HEK293 (cell line): Measurements from ENCODE around the gene COASY.

ENCODE experiments used
- CTCF ChIA-PET: fragments of 350-600 bp; formaldehyde crosslinking; extraction: SDS; loops from one replicate; lab custom pipeline; 2021; ENCODE audit warnings: antibody characterized with exemption; lab: Yijun Ruan, JAX
- POLR2A ChIA-PET: fragments of 300-600 bp; formaldehyde crosslinking; extraction: SDS; loops from one replicate; lab custom pipeline; 2020; ENCODE audit warnings: antibody characterized with exemption, inconsistent platforms; lab: Yijun Ruan, JAX
- H3K27ac ChIP-seq: fragments of 200-500 bp; sonication (Bioruptor generic); 2 replicates; pipeline ENCODE4 v1.5.1; 2014; ENCODE audit warnings: low read depth, low read length, control low read depth, inconsistent platforms; ENCODE audit errors: extremely low read depth
- H3K36me3 ChIP-seq, 2 experiments: fragments of 200-500 bp in 1 of 2; sonication (Bioruptor generic) in 1 of 2; 1 replicate in 1 of 2; 2 replicates in 1 of 2; pipeline ENCODE4 v1.5.1; 2014 to 2017; ENCODE audit warnings: inconsistent platforms in 2 of 2, low read length in 2 of 2; ENCODE audit not compliant: control insufficient read depth in 2 of 2, insufficient read depth in 1 of 2
- H3K4me1 ChIP-seq: fragments of 200-500 bp; sonication (Bioruptor generic); 2 replicates; pipeline ENCODE4 v1.5.1; 2014; ENCODE audit warnings: mild to moderate bottlenecking, low read length, inconsistent platforms; ENCODE audit not compliant: control insufficient read depth, insufficient read depth
- H3K4me3 ChIP-seq: 2 replicates; pipeline ENCODE4 v1.5.1; 2011; ENCODE audit warnings: low read depth, mild to moderate bottlenecking, control low read depth, low read length, moderate library complexity
- H3K9me3 ChIP-seq: fragments of 200-500 bp; sonication (Bioruptor generic); 2 replicates; pipeline ENCODE4 v1.5.1; 2014; ENCODE audit warnings: low read depth, low read length, inconsistent platforms; ENCODE audit not compliant: control insufficient read depth, insufficient read depth
- BCL11A ChIP-seq: fragments of 450-650 bp; formaldehyde crosslinking; IDR thresholded peaks from 2 replicates; pipeline ENCODE4 v1.5.1; 2016; ENCODE audit warnings: low read depth, missing biosample characterization, missing genetic modification characterization
- GLIS1 ChIP-seq: fragments of 450-650 bp; formaldehyde crosslinking; IDR thresholded peaks from 2 replicates; pipeline ENCODE4 v1.5.1; 2016; ENCODE audit warnings: missing biosample characterization, missing genetic modification characterization
- GLIS2 ChIP-seq: fragments of 450-650 bp; formaldehyde crosslinking; IDR thresholded peaks from 2 replicates; pipeline ENCODE4 v1.5.1; 2016; ENCODE audit warnings: missing biosample characterization, missing genetic modification characterization
- KLF16 ChIP-seq: fragments of 450-650 bp; formaldehyde crosslinking; IDR thresholded peaks from 2 replicates; pipeline ENCODE4 v1.5.1; 2017; ENCODE audit warnings: missing biosample characterization, missing genetic modification characterization
- KLF9 ChIP-seq: fragments of 450-650 bp; formaldehyde crosslinking; IDR thresholded peaks from 2 replicates; pipeline ENCODE4 v1.5.1; 2016; ENCODE audit warnings: missing biosample characterization, missing genetic modification characterization, low read depth
- MZF1 ChIP-seq: fragments of 450-650 bp; formaldehyde crosslinking; IDR thresholded peaks from 2 replicates; pipeline ENCODE4 v1.5.1; 2017; ENCODE audit warnings: missing biosample characterization, missing genetic modification characterization, borderline replicate concordance
- OSR2 ChIP-seq: fragments of 450-650 bp; formaldehyde crosslinking; IDR thresholded peaks from 2 replicates; pipeline ENCODE4 v1.5.1; 2016; ENCODE audit warnings: missing biosample characterization, missing genetic modification characterization
- PRDM6 ChIP-seq: fragments of 450-650 bp; formaldehyde crosslinking; IDR thresholded peaks from 2 replicates; pipeline ENCODE4 v1.5.1; 2017; ENCODE audit warnings: missing biosample characterization, missing genetic modification characterization
- TRIM28 ChIP-seq: IDR thresholded peaks from 2 replicates; pipeline ENCODE4 v1.6.1; 2011; ENCODE audit warnings: low read length, control low read depth, borderline replicate concordance
- ZBTB8A ChIP-seq: fragments of 450-650 bp; formaldehyde crosslinking; IDR thresholded peaks from 2 replicates; pipeline ENCODE4 v1.5.1; 2016; ENCODE audit warnings: missing biosample characterization, missing genetic modification characterization
- ZNF24 ChIP-seq: fragments of 450-650 bp; formaldehyde crosslinking; IDR thresholded peaks from 2 replicates; pipeline ENCODE4 v1.5.1; 2016; ENCODE audit warnings: missing biosample characterization, missing genetic modification characterization
- ZNF391 ChIP-seq: fragments of 450-650 bp; formaldehyde crosslinking; IDR thresholded peaks from 2 replicates; pipeline ENCODE4 v1.5.1; 2016; ENCODE audit warnings: low read depth, missing biosample characterization, missing genetic modification characterization, borderline replicate concordance
- ZNF423 ChIP-seq: fragments of 450-650 bp; formaldehyde crosslinking; IDR thresholded peaks from 2 replicates; pipeline ENCODE4 v1.5.1; 2016; ENCODE audit warnings: missing biosample characterization, missing genetic modification characterization
- ZNF501 ChIP-seq: fragments of 450-650 bp; formaldehyde crosslinking; IDR thresholded peaks from 2 replicates; pipeline ENCODE4 v1.5.1; 2016; ENCODE audit warnings: missing biosample characterization, missing genetic modification characterization
- ZNF610 ChIP-seq: fragments of 450-650 bp; formaldehyde crosslinking; IDR thresholded peaks from 2 replicates; pipeline ENCODE4 v1.5.1; 2016; ENCODE audit warnings: missing biosample characterization, missing genetic modification characterization, borderline replicate concordance
- ZNF677 ChIP-seq: fragments of 450-650 bp; IDR thresholded peaks from 2 replicates; pipeline ENCODE4 v1.5.0; 2018; ENCODE audit warnings: missing biosample characterization, mild to moderate bottlenecking, missing genetic modification characterization, moderate library complexity
- ZNF76 ChIP-seq: fragments of 450-650 bp; formaldehyde crosslinking; IDR thresholded peaks from 2 replicates; pipeline ENCODE4; 2016; ENCODE audit warnings: low read depth, missing biosample characterization, missing genetic modification characterization, borderline replicate concordance
- ZSCAN30 ChIP-seq: fragments of 450-650 bp; IDR thresholded peaks from 2 replicates; pipeline ENCODE4 v1.5.1; 2018; ENCODE audit warnings: missing biosample characterization, mild to moderate bottlenecking, missing genetic modification characterization, moderate library complexity
- TF ChIP-seq, protein P1 (sequence below): fragments of 450-650 bp; formaldehyde crosslinking; IDR thresholded peaks from 2 replicates; pipeline ENCODE4 v1.5.1; 2016; ENCODE audit warnings: missing biosample characterization, missing genetic modification characterization
- TF ChIP-seq, protein P2 (sequence below): fragments of 450-650 bp; formaldehyde crosslinking; conservative IDR thresholded peaks from 2 replicates; pipeline ENCODE4 v1.5.1; 2016; ENCODE audit warnings: low read depth, missing biosample characterization, missing genetic modification characterization
- TF ChIP-seq, protein P3 (sequence below): fragments of 450-650 bp; formaldehyde crosslinking; IDR thresholded peaks from 2 replicates; pipeline ENCODE4 v1.5.1; 2017; ENCODE audit warnings: missing biosample characterization, missing genetic modification characterization
- TF ChIP-seq, protein P4 (sequence below): fragments of 450-650 bp; formaldehyde crosslinking; IDR thresholded peaks from 2 replicates; pipeline ENCODE4 v1.5.1; 2016; ENCODE audit warnings: missing biosample characterization, missing genetic modification characterization

COASY gene

DNA sequence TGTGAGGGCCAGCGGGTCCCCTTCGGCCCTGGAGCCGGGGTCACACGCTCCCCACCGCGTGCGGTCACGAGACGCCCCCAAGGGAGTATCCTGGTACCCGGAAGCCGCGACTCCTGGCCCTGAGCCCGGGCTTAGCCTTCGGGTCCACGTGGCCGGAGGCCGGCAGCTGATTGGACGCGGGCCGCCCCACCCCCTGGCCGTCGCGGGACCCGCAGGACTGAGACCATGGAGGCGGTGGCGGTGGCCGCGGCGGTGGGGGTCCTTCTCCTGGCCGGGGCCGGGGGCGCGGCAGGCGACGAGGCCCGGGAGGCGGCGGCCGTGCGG is 25.9 kb upstream of the COASY start, which contains the start of gene NAGLU (continued):
- TF ChIP-seq ZNF24 (tag by site-specific recombination): peak; percentile 89; the same call in 1 of the 2 replicates
- TF ChIP-seq ZNF391 (tag by site-specific recombination): peak; percentile 89; the same call in 1 of the 2 replicates
- peak; percentile 97 for TF ChIP-seq BCL11A
- peak; percentile 98 for TF ChIP-seq GLIS1 (tag by site-specific recombination)
- TF ChIP-seq ZNF610 (tag by site-specific recombination): peak; percentile 88
- TF ChIP-seq, protein P1, sequence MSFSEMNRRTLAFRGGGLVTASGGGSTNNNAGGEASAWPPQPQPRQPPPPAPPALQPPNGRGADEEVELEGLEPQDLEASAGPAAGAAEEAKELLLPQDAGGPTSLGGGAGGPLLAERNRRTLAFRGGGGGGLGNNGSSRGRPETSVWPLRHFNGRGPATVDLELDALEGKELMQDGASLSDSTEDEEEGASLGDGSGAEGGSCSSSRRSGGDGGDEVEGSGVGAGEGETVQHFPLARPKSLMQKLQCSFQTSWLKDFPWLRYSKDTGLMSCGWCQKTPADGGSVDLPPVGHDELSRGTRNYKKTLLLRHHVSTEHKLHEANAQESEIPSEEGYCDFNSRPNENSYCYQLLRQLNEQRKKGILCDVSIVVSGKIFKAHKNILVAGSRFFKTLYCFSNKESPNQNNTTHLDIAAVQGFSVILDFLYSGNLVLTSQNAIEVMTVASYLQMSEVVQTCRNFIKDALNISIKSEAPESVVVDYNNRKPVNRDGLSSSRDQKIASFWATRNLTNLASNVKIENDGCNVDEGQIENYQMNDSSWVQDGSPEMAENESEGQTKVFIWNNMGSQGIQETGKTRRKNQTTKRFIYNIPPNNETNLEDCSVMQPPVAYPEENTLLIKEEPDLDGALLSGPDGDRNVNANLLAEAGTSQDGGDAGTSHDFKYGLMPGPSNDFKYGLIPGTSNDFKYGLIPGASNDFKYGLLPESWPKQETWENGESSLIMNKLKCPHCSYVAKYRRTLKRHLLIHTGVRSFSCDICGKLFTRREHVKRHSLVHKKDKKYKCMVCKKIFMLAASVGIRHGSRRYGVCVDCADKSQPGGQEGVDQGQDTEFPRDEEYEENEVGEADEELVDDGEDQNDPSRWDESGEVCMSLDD (tag by site-specific recombination): peak; percentile 89
- peak; percentile 84 for TF ChIP-seq OSR2

DNA sequence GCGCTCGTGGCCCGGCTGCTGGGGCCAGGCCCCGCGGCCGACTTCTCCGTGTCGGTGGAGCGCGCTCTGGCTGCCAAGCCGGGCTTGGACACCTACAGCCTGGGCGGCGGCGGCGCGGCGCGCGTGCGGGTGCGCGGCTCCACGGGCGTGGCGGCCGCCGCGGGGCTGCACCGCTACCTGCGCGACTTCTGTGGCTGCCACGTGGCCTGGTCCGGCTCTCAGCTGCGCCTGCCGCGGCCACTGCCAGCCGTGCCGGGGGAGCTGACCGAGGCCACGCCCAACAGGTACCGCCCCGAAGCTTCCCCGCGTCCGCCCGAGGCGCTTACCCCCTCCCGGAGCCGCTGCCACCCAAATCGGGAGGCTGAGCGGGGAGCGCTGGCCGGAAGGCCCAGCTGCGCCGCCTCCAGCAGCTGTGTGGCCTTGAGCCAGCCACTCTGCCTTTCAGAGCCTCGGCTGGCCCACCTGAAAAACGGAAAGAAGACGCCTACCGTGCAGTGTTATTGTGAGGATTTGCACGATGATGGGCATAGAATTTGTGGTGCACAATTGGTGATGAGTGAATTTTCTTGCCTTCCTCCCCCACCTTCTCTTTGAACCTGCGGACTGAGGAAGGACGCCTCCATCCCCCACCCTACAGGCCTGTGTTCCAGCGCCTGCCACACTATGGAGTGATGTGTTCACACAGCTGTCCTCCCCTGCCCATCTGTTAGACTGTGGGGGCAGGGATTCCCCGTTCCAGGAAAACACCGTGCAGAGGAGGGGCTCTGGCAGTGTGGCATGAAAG is 25.4 kb upstream of the COASY start:
- peak overlapping the region; percentile 44 for H3K4me3 ChIP-seq
- H3K36me3 ChIP-seq: peaks cover 12 to 30% of the 10 kb centered on the region in 2 experiments; a peak in 2 of 3 replicates
- H3K9me3 ChIP-seq: no peaks in the 10 kb centered on the region
- POLR2A ChIA-PET: interaction anchor here (0.9 to 2.7 kb wide), 15 partner anchors 8 to 519 kb away, joined by 3 to 23 read pairs (median 5); partner anchors contain the start of genes CAVIN1, DNAJC7, PLEKHH3 and PSMC3IP
- peaks cover 10% of the 10 kb centered on the region for H3K4me1 ChIP-seq
- H3K27ac ChIP-seq: peak overlapping the region; percentile 98
- CTCF ChIA-PET: interaction anchor here (0.7 to 4.1 kb wide), 7 partner anchors 9 to 417 kb away, joined by 3 to 19 read pairs (median 5); partner anchors contain the start of gene PSMC3IP
- TF ChIP-seq OSR2 (peak; percentile 35), PRDM6 (tag by site-specific recombination) (no peak), MZF1 (tag by site-specific recombination) (no peak), TRIM28 (peak; percentile 53; the same call in 1 of the 2 replicates), ZNF423 (tag by site-specific recombination) (peak; percentile 68), KLF9 (tag by site-specific recombination) (peak; percentile 86), KLF16 (tag by site-specific recombination) (0 out of 2 replicates have a peak, but pooled peaks have one; percentile 52), ZSCAN30 (tag by site-specific recombination) (peak; percentile 8; the same call in 1 of the 2 replicates), ZNF677 (tag by site-specific recombination) (peak; percentile 72), ZNF501 (tag by site-specific recombination) (0 out of 2 replicates have a peak, but pooled peaks have one; percentile 35), ZBTB8A (tag by site-specific recombination) (peak; percentile 75), ZNF76 (tag by site-specific recombination) (peak; percentile 42; the same call in 1 of the 2 replicates), GLIS2 (tag by site-specific recombination) (peak; percentile 85)
- TF ChIP-seq, protein P2, sequence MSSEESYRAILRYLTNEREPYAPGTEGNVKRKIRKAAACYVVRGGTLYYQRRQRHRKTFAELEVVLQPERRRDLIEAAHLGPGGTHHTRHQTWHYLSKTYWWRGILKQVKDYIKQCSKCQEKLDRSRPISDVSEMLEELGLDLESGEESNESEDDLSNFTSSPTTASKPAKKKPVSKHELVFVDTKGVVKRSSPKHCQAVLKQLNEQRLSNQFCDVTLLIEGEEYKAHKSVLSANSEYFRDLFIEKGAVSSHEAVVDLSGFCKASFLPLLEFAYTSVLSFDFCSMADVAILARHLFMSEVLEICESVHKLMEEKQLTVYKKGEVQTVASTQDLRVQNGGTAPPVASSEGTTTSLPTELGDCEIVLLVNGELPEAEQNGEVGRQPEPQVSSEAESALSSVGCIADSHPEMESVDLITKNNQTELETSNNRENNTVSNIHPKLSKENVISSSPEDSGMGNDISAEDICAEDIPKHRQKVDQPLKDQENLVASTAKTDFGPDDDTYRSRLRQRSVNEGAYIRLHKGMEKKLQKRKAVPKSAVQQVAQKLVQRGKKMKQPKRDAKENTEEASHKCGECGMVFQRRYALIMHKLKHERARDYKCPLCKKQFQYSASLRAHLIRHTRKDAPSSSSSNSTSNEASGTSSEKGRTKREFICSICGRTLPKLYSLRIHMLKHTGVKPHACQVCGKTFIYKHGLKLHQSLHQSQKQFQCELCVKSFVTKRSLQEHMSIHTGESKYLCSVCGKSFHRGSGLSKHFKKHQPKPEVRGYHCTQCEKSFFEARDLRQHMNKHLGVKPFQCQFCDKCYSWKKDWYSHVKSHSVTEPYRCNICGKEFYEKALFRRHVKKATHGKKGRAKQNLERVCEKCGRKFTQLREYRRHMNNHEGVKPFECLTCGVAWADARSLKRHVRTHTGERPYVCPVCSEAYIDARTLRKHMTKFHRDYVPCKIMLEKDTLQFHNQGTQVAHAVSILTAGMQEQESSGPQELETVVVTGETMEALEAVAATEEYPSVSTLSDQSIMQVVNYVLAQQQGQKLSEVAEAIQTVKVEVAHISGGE: peak; percentile 87
- TF ChIP-seq, protein P3, sequence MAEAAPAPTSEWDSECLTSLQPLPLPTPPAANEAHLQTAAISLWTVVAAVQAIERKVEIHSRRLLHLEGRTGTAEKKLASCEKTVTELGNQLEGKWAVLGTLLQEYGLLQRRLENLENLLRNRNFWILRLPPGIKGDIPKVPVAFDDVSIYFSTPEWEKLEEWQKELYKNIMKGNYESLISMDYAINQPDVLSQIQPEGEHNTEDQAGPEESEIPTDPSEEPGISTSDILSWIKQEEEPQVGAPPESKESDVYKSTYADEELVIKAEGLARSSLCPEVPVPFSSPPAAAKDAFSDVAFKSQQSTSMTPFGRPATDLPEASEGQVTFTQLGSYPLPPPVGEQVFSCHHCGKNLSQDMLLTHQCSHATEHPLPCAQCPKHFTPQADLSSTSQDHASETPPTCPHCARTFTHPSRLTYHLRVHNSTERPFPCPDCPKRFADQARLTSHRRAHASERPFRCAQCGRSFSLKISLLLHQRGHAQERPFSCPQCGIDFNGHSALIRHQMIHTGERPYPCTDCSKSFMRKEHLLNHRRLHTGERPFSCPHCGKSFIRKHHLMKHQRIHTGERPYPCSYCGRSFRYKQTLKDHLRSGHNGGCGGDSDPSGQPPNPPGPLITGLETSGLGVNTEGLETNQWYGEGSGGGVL: peak; percentile 88
- TF ChIP-seq, protein P4, sequence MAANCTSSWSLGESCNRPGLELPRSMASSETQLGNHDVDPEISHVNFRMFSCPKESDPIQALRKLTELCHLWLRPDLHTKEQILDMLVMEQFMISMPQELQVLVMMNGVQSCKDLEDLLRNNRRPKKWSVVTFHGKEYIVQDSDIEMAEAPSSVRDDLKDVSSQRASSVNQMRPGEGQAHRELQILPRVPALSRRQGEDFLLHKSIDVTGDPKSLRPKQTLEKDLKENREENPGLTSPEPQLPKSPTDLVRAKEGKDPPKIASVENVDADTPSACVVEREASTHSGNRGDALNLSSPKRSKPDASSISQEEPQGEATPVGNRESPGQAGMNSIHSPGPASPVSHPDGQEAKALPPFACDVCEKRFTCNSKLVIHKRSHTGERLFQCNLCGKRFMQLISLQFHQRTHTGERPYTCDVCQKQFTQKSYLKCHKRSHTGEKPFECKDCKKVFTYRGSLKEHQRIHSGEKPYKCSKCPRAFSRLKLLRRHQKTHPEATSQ: no peak
